ENCODE results near the gene IFNE. TPM values are rescaled to one million over a fixed set of nuclear protein-coding genes. Genes with fewer than 3 reads are reported as not detected.

IFNE gene
- total RNA-seq, 1 experiment from 2014 or later, result 0.96 TPM

- Histone ChIP-seq H3K9me2 (ENCODE audit: insufficient read depth) (no peaks in the 10 kb centered on the region), H3K4me3 (replicated peaks in 1 of 2; ENCODE audit: low read depth in 1 of 2, low read length in 2 of 2) (no peak overlapping the region), H3K9ac (ENCODE audit: low read length) (no peak overlapping the region), H3K27me3 (ENCODE audit: insufficient read depth, low read length) (no peaks in the 10 kb centered on the region), H2AFZ (ENCODE audit: low read depth, low read length, poor library complexity, severe bottlenecking) (no peak overlapping the region), H3K4me2 (ENCODE audit: low read length) (no peak overlapping the region), H4K20me1 (ENCODE audit: insufficient read depth) (no peaks in the 10 kb centered on the region), H3K27ac (ENCODE audit: low read depth, low read length) (no peak overlapping the region), H3K79me2 (ENCODE audit: insufficient read depth, low read length) (no peaks in the 10 kb centered on the region), H3K36me3 (ENCODE audit: control insufficient read depth in 1 of 2, insufficient read depth in 2 of 2, low read length in 2 of 2) (no peaks in the 10 kb centered on the region), H3K4me1 (ENCODE audit: control insufficient read depth in 1 of 2, insufficient read depth in 2 of 2, low read length in 2 of 2) (no peaks in the 10 kb centered on the region), H3K9me3 (ENCODE audit: control insufficient read depth in 1 of 2, insufficient read depth in 1 of 2, low read depth in 1 of 2, low read length in 2 of 2) (no peaks in the 10 kb centered on the region)
- ChIA-PET CTCF (interaction anchor here (0.7 kb wide), 1 partner anchor 16 kb away, joined by 3 read pairs; no protein-coding TSS in a partner anchor), RAD21 (ENCODE audit: low non-redundant PET in 1 of 2, low total read pairs in 2 of 2, uncharacterized antibody in 2 of 2, unreplicated experiment in 2 of 2) (no interaction called here), POLR2A (no interaction called here)
- TF ChIP-seq FOSL1 (IDR thresholded peaks at IDR 0.05; ENCODE audit: low read depth) (no peak), EZH2 (IDR thresholded peaks at IDR 0.05) (no peak), ZFX (IDR thresholded peaks at IDR 0.05) (no peak), JUND (IDR thresholded peaks at IDR 0.05) (no peak), EGR1 (IDR thresholded peaks at IDR 0.05; ENCODE audit: low read depth) (no peak), CEBPB (IDR thresholded peaks at IDR 0.05; ENCODE audit: low read depth) (no peak), RAD21 (IDR thresholded peaks at IDR 0.05; ENCODE audit: low read depth) (no peak)
- ATAC-seq (no peak), DNase-seq (ENCODE audit: low read depth, low spot score) (no peak)
- intact Hi-C loops (cut with micrococcal nuclease), result no loop called here
- BruUV-seq (replicated peaks), result no TSS peak
Measured at GRCh38 chr9:21481470-21482056, 550 bp downstream of the IFNE start.

- ChIA-PET CTCF (no interaction called here), POLR2A (no interaction called here)
- H3K36me3 ChIP-seq (ENCODE audit: control insufficient read depth in 1 of 2, insufficient read depth in 2 of 2, low read length in 2 of 2), result no peaks in the 10 kb centered on the region
- TF ChIP-seq REST (IDR thresholded peaks at IDR 0.05; ENCODE audit: low read depth) (no peak), EGR1 (IDR thresholded peaks at IDR 0.05; ENCODE audit: low read depth) (no peak), ATF3 (IDR thresholded peaks at IDR 0.05) (no peak), POLR2AphosphoS5 (IDR thresholded peaks at IDR 0.05; ENCODE audit: low read depth, low read length) (no peak), YY1 (IDR thresholded peaks at IDR 0.05; ENCODE audit: extremely low read depth, insufficient replicate concordance, low read depth, low read length) (no peak), EZH2 (IDR thresholded peaks at IDR 0.05) (no peak), CEBPB (IDR thresholded peaks at IDR 0.05; ENCODE audit: low read depth) (no peak), SIN3A (IDR thresholded peaks at IDR 0.05; ENCODE audit: low read depth) (no peak), SRF (IDR thresholded peaks at IDR 0.05; ENCODE audit: low read depth) (no peak), ELF1 (IDR thresholded peaks at IDR 0.05; ENCODE audit: borderline replicate concordance, low read depth) (no peak), RAD21 (IDR thresholded peaks at IDR 0.05; ENCODE audit: low read depth) (no peak), JUND (IDR thresholded peaks at IDR 0.05) (no peak), EZH2phosphoT487 (IDR thresholded peaks at IDR 0.05; ENCODE audit: borderline replicate concordance) (no peak)
Measured at GRCh38 chr9:21479152-21479702, 2.9 kb downstream of the IFNE start.

More at GRCh38 chr9:21479152-21479702, 2.9 kb downstream of the IFNE start:
- ATAC-seq (no peak), DNase-seq (ENCODE audit: low read depth, low spot score) (no peak)
- Histone ChIP-seq H3K4me3 (replicated peaks in 1 of 2; ENCODE audit: low read depth in 1 of 2, low read length in 2 of 2) (no peak overlapping the region), H3K4me1 (ENCODE audit: control insufficient read depth in 1 of 2, insufficient read depth in 2 of 2, low read length in 2 of 2) (no peaks in the 10 kb centered on the region), H2AFZ (ENCODE audit: low read depth, low read length, poor library complexity, severe bottlenecking) (no peak overlapping the region), H3K9ac (ENCODE audit: low read length) (no peak overlapping the region), H3K4me2 (ENCODE audit: low read length) (no peak overlapping the region), H4K20me1 (ENCODE audit: insufficient read depth) (no peaks in the 10 kb centered on the region), H3K27ac (ENCODE audit: low read depth, low read length) (no peak overlapping the region), H3K27me3 (ENCODE audit: insufficient read depth, low read length) (no peaks in the 10 kb centered on the region), H3K9me2 (ENCODE audit: insufficient read depth) (no peaks in the 10 kb centered on the region), H3K79me2 (ENCODE audit: insufficient read depth, low read length) (no peaks in the 10 kb centered on the region), H3K9me3 (ENCODE audit: control insufficient read depth in 1 of 2, insufficient read depth in 1 of 2, low read depth in 1 of 2, low read length in 2 of 2) (no peaks in the 10 kb centered on the region)
- RAD21 ChIA-PET (ENCODE audit: low non-redundant PET in 1 of 2, low total read pairs in 2 of 2, uncharacterized antibody in 2 of 2, unreplicated experiment in 2 of 2), result no interaction called here
- no TSS peak for BruUV-seq (replicated peaks)
- intact Hi-C loops (cut with micrococcal nuclease), result no loop called here

Data from HCT116 (cell line).